ENCODE measurements around the gene CLIP1.

The CLIP1 gene

DNA sequence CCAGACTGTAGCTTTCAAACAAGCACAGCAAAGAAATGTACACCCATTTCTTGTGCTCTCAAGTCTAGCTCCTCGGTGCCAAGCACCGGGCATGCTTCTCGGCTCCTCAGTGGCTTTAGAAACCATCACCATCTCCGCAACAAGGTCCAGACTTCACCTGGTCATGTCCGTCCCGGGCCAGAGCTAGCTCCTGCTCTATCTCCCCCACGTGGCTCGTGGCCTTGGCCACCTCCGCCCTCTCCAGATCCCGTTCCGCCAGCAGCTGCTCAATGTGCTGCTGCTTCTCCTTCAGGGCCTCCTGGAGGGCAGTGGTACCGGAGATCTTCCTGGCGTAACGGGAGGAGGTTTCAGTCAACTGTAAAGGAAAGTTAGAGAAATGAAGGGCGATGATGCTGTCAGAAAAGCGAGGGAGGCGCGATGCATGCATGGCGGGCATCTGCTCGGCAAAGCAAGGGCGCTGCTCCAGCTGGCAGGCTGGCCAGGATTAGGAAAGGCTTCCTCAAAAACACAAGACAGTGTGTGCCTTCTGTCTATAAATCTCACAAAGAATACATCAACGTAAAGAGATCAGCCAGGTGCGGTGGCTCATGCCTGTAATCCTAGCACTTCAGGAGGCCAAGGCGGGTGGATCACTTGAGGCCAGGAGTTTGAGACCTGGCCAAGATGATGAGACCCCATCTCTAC is 67.4 kb downstream of the CLIP1 start:
- no peak for DNase-seq (ENCODE audit: low read depth in 1 of 2, low spot score in 1 of 2)
- in situ Hi-C loops (cut with HindIII; ENCODE audit: low pct_unique_long_range_greater_than_20kb, low sequenced_read_pairs) = no loop called here
- no peak for TF ChIP-seq JUND (IDR thresholded peaks at IDR 0.05; ENCODE audit: low read depth)

DNA sequence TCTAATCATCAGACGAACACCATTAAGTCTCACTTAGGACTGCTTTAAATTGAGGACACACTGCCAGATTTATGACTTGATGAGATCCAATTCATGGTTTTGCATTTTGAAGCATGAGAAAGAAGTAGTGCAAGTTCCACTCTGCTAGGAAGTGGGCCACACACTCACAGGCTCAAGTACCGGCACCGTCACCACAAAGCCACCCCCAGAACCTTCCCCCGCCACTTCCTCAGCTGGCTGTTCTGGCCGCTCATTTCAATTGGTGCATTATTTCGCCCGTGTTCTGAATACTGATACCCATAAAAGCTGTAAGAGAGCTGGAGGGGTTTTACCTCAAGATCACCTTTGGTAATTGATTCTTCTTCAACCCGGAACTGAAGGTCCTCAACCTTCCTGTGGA is 70.1 kb downstream of the CLIP1 start:
- no peak for TF ChIP-seq JUND (IDR thresholded peaks at IDR 0.05; ENCODE audit: low read depth)

DNA sequence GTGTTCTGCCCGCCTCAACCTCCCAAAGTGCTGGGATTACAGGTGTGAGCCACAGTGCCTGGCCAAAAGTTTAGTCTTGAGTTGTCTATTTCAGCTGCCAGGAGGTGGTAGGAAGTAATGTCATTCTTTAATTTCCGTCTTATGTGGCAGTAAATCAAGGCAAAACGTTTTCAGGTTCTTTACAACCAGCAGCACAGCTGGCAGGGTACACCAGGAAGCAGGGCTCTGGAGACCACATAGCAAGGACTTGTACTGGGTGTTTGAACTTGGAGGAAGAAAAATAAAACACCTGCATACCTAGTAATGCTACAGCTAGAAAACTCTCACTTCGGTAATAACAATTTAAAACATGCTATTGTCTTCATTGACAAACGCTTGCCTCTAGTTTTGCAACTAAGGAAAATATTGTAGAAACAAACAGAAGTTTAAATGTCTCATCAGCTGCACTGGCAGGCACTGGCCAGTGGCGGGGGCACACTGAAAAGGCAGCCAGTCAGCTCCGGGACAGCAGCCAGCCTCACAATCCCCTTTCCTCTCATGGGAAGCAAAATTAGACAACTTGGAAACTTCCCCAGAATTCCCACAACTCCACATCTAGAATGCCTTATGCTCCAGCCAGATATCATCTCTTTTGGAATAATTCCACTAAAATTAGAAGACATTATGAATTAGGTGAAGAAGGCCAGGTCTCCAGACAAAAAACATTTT is 72.2 kb downstream of the CLIP1 start:
- TF ChIP-seq JUND (IDR thresholded peaks at IDR 0.05; ENCODE audit: low read depth) = no peak
- DNase-seq (ENCODE audit: low read depth in 1 of 2, low spot score in 1 of 2) = no peak

More for the DNA sequence above, 70.1 kb downstream of the CLIP1 start:
- in situ Hi-C loops (cut with HindIII; ENCODE audit: low pct_unique_long_range_greater_than_20kb, low sequenced_read_pairs) = no loop called here
- DNase-seq (ENCODE audit: low read depth in 1 of 2, low spot score in 1 of 2) = no peak

DNA sequence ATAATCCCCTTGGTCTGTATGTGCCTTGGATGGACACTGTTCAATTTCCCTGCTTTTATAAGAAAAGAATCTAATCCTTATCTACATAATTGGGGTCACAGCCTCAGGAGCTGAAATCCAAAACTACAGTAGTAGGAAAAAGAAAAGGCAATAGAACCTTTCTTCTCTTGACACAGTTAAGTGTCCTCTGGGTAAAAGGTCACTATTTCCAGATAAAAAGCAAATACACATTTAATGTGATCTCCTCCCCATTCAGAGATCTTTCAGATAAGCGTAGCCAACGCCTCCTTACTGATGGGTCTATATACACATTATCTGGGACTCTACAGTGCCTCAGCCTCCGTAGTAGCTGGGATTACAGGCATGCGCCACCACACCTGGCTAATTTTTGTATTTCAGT is 73.4 kb downstream of the CLIP1 start:
- no peak for DNase-seq (ENCODE audit: low read depth in 1 of 2, low spot score in 1 of 2)
- in situ Hi-C loops (cut with HindIII; ENCODE audit: low pct_unique_long_range_greater_than_20kb, low sequenced_read_pairs) = no loop called here
- no peak for TF ChIP-seq JUND (IDR thresholded peaks at IDR 0.05; ENCODE audit: low read depth)

More for the DNA sequence above, 72.2 kb downstream of the CLIP1 start:
- in situ Hi-C loops (cut with HindIII; ENCODE audit: low pct_unique_long_range_greater_than_20kb, low sequenced_read_pairs) = no loop called here

DNA sequence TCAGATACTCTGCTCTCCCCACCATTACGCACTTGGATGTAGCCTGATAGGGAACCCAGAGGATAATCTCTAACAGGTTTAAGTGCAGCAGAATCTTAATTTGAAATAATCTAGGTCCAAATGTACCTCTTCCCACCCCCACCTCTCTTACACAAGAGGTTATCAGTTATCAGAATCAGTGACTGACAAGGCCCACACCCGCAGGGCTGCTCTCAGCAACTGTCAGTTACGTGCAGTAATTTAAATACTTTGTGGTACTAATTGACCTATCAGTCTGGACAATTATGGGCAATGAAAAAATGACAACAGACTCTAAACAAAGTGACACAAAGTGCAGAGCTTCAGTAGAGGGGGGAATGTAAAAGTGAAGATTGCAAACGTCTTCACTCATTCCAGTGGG is 74.0 kb downstream of the CLIP1 start:
- TF ChIP-seq JUND (IDR thresholded peaks at IDR 0.05; ENCODE audit: low read depth) = no peak
- DNase-seq (ENCODE audit: low read depth in 1 of 2, low spot score in 1 of 2) = no peak
- in situ Hi-C loops (cut with HindIII; ENCODE audit: low pct_unique_long_range_greater_than_20kb, low sequenced_read_pairs) = no loop called here

DNA sequence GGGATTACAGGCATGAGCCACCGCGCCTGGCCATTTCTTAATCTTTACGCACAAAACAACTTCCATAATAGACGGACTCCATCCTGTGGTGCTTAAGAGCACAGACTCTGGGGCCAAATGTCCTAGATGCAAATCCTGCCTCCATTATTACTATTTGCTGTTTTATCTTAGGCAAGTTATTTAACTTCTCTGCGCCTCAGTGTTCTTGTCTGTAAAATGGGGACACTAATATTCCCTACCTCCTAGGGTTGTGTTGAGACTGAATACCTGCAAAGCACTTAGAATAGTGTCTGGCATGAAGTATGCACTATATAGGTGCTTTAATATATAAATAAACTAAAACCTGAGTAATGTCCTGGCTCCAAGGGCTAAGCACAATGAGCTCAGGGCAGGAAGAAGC is 76.4 kb downstream of the CLIP1 start:
- in situ Hi-C loops (cut with HindIII; ENCODE audit: low pct_unique_long_range_greater_than_20kb, low sequenced_read_pairs) = no loop called here
- DNase-seq (ENCODE audit: low read depth in 1 of 2, low spot score in 1 of 2) = no peak
- TF ChIP-seq JUND (IDR thresholded peaks at IDR 0.05; ENCODE audit: low read depth) = no peak

DNA sequence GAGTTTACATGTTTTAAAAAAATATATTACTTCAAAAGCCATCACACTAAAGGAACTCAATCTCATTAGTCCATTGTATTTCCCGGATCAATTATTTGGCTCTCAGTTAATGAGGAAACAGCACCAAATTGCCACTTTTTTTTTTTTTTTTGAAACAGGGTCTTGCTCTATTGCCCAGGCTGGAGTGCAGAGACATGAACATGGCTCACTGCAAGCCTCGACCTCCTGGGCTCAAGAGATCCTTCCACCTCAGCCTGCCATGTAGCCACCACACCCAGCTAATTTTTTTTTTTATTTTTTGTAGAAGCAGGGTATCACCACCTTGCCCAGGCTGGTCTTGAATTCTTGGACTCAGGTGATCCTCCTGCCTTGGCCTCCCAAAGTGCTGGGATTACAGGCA is 77.4 kb downstream of the CLIP1 start:
- DNase-seq (ENCODE audit: low read depth in 1 of 2, low spot score in 1 of 2) = no peak
- TF ChIP-seq JUND (IDR thresholded peaks at IDR 0.05; ENCODE audit: low read depth) = no peak
- in situ Hi-C loops (cut with HindIII; ENCODE audit: low pct_unique_long_range_greater_than_20kb, low sequenced_read_pairs) = no loop called here

DNA sequence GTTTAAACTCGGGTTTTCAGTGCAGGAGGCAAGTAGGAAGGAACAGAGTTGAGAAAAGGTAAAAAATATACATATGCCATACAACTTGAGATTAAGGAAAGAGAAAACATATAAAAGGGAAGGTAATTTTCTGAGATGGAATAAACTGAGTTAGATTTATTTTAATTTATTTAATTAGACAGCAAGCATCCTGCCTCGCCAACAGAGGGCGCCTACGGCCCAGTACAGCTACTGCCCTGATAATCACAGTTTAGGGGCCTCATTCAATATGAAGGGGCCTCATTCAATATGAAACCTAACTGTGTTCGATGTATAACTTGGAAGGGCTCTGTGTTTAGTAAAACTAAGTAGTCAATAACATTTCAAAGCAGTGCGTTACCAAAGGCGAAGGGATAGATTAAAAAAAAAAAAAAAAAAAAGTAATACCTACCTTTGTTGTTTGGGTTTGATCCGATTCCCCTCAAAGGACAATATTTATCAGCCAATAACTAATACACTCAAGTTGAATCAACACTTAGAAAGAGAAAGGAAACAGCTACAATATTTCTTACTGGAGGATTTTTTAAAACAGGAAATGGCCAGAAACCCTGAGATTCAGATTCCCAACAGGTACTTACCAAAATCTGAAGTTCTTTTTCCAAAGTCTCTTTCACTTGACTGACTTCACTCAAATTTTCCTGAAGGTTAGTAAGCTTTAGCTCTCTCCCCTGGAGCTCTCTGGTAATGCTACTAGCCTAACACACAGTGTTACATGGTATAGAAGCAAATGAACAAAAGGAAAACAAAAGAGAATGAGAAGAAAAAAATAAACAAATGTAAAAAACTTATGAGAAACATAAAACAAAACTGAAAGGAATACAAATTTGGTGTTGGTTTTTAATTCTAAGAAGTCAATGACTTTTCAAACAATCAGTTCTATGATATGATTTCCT is 86.2 kb downstream of the CLIP1 start:
- in situ Hi-C loops (cut with HindIII; ENCODE audit: low pct_unique_long_range_greater_than_20kb, low sequenced_read_pairs) = no loop called here
- DNase-seq (ENCODE audit: low read depth in 1 of 2, low spot score in 1 of 2) = peak; percentile 29 to 39
- TF ChIP-seq JUND (IDR thresholded peaks at IDR 0.05; ENCODE audit: low read depth) = no peak

DNA sequence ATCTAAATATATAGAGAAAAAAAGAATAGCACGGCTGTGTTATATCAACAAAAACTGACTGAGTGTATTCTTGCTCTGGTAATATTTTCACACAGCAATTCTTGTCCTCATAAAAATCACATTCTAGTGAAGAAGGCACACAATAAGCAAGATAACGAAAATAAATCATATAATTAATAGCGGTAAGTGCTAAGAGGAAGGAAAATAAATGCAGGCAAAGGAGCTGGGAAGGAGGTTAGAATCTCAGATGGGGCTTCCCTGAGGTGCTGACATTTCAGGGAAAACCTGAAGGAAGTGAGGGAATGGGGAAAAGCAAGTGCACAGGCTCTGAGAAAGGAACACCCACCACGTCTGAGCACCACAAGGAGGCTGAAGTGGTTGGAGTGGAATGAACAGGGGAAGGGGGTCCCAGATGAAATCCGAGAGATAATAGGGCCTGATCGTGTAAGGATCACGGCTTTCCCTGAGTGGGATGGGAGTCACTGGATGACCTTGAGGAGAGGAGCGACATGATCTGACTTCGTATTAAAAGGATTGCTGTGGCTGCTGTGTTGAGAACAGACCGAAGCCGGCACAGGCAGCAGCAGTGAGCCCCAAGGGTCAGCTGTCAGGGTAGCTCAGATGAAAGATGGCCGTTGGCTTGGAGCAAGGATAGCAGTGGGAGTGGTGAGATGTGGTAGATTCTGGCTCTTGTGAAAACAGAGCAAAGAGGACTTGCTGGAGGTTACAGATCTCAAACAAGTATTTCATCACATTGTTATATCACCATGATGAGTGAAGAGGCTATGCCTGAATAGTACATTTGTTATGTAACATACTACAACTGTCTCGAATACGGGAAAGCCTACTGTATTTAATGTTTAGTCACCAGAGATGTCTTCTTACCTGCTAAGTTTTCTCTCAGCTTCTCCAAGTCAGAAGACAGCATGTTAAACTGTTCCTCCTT is 89.1 kb downstream of the CLIP1 start:
- TF ChIP-seq JUND (IDR thresholded peaks at IDR 0.05; ENCODE audit: low read depth) = no peak
- no peak for DNase-seq (ENCODE audit: low read depth in 1 of 2, low spot score in 1 of 2)
- in situ Hi-C loops (cut with HindIII; ENCODE audit: low pct_unique_long_range_greater_than_20kb, low sequenced_read_pairs) = no loop called here

DNA sequence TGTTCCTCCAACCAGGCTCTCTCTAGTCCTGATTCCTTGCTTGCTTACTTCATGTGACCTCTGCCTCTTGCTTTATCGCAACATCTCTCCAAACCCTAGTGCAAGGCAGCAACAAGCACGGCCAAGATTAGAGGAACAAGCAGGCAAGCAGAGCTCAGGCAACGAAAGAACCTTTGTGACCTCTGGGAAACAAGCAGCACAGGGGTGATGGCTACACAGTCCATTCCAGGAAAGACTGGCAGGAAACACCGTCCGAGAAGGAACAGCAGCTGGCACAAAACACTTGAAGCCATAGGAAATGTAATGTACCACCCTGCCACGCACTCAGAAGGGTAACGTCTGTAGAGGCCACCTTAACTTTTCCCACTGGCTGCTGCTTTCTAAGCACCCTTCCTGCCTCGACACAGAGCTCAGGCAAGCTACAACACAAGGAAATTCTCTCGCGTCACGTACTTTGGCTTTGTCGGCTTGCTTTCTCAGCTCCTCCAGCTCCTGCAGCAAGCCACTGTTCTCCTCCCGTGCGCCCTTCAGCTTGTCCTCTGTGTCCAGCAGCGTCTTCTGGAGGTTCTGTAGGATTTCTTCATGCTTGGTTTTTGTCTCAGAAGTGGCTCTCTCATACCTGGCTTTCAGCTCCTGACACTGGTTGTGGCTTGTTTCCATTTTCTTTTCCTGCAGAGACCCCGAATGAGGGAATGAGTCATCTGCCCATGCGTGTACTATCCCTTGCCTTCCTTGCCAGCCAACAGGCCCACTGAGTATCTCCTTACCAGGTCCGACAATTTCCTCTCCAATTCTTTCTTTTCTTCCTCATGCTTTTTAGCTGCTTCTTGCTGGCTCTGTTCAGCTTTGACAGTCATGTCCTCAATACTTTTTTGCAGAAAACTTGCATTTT is 94.7 kb downstream of the CLIP1 start:
- in situ Hi-C loops (cut with HindIII; ENCODE audit: low pct_unique_long_range_greater_than_20kb, low sequenced_read_pairs) = no loop called here
- no peak for DNase-seq (ENCODE audit: low read depth in 1 of 2, low spot score in 1 of 2)
- no peak for TF ChIP-seq JUND (IDR thresholded peaks at IDR 0.05; ENCODE audit: low read depth)

DNA sequence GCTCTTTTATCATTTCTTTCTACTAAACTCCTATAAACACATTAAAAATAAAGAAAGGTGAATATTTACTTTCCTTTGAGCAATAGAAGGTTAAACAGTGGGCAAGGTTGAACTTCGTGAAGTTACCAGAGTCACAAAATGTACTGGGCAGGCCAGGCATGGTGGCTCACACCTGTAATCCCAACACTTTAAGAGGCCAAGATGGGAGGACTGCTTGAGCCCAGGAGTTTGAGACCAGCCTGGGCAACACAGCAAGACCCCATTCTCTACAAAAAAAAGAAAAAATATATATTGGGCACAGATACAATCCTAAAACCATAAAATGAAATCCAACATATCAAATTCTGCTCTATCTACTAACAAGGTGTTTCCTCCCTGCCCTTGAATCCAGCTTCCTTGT is 95.5 kb downstream of the CLIP1 start:
- TF ChIP-seq JUND (IDR thresholded peaks at IDR 0.05; ENCODE audit: low read depth) = no peak
- DNase-seq (ENCODE audit: low read depth in 1 of 2, low spot score in 1 of 2) = no peak
- in situ Hi-C loops (cut with HindIII; ENCODE audit: low pct_unique_long_range_greater_than_20kb, low sequenced_read_pairs) = no loop called here

Data from T47D (cell line).